Stomach (tissue), 9 donors: ENCODE data around the gene ANO7. TPM values are rescaled to one million over a fixed set of nuclear protein-coding genes. Genes with fewer than 3 reads are reported as not detected.

Experiments
- DNase-seq, 2 donors: peaks; one replicate each; pipeline versions ENCODE4 v3.0.0 to v3.0.0-alpha.2; 2013 to 2019
- H3K27ac ChIP-seq, 5 donors: fragments of 200-600 bp in 4 of 5; sonication (generic) in 4 of 5; one replicate each; pipeline ENCODE4 v1.5.1; 2013 to 2019; ENCODE audit warnings: mild to moderate bottlenecking in 1 of 5, moderate library complexity in 1 of 5
- H3K27me3 ChIP-seq, 3 donors: fragments of 200-600 bp; sonication (generic); one replicate each; pipeline ENCODE4 v1.5.1; 2017 to 2019; ENCODE audit warnings: mixed run types in 1 of 3
- H3K36me3 ChIP-seq, 4 donors: fragments of 200-600 bp; sonication (generic); 1 replicate in 3 of 4; 2 replicates in 1 of 4; pipeline ENCODE4 v1.5.1; 2016 to 2019
- H3K4me1 ChIP-seq, 4 donors: fragments of 200-600 bp; sonication (generic); one replicate each; pipeline ENCODE4 v1.5.1; 2016 to 2019
- H3K4me3 ChIP-seq, 4 donors: fragments of 200-600 bp; sonication (generic) in 3 of 4; one replicate each; pipeline ENCODE4 v1.5.1; 2016 to 2019; ENCODE audit warnings: mild to moderate bottlenecking in 1 of 4
- H3K9me3 ChIP-seq, 4 donors: fragments of 200-600 bp; sonication (generic); one replicate each; pipeline ENCODE4 v1.5.1; 2016 to 2019
- CTCF ChIP-seq, 7 experiments: fragments of 450-650 bp in 4 of 7; fragments of 200-600 bp in 3 of 7; sonication (generic) in 3 of 7; IDR thresholded peaks; one replicate each; pipeline ENCODE4 v1.5.1; 2016 to 2019; ENCODE audit warnings: antibody characterized with exemption in 7 of 7, control low read depth in 2 of 7, mild to moderate bottlenecking in 1 of 7
- EP300 ChIP-seq: sonication (generic); formaldehyde crosslinking; IDR thresholded peaks from one replicate; pipeline ENCODE4 v1.6.1; 2017; ENCODE audit warnings: antibody characterized with exemption
- POLR2A ChIP-seq, 4 donors: fragments of 450-650 bp; IDR thresholded peaks; one replicate each; pipeline ENCODE4 v1.6.1; 2016; ENCODE audit warnings: antibody characterized with exemption in 4 of 4, control low read depth in 2 of 4, mild to moderate bottlenecking in 1 of 4, moderate library complexity in 1 of 4
- POLR2AphosphoS5 ChIP-seq, 3 donors: sonication (generic); formaldehyde crosslinking; IDR thresholded peaks; one replicate each; pipeline ENCODE4 v1.6.1; 2016; ENCODE audit warnings: antibody characterized with exemption in 3 of 3
- WGBS, 5 donors: extraction: QIAGEN DNeasy Blood & Tissue Kit in 3 of 5; methylation state at CpG; one replicate each; pipeline versions ENCODE4 v1.1.5 to v1.1.7; 2013 to 2018; 5-methylcytosine and 5-hydroxymethylcytosine counted together
- intact Hi-C: fragments of 100-400 bp; cut with DNase I; formaldehyde crosslinking; loops from one replicate; pipeline ENCODE4 v1.15.1; 2023; ENCODE audit warnings: low total_unique reads
- polyA plus RNA-seq, 3 donors: library from polyadenylated mRNA; stranded (reverse); fragments of 200-250 nt; gene quantifications; one replicate each; pipeline ENCODE4 v1.2.3, GENCODE V29; 2013
- total RNA-seq, 5 donors: library from RNA; depleted of rRNA; stranded (reverse); fragments of >200 nt; gene quantifications; one replicate each; pipeline versions ENCODE4 v1.1.0 to v1.2.3, GENCODE V29; 2014 to 2016
- donor health status: healthy with polysubstance abuse.
- donor health status: Bipolar disorder and iron deficiency.
- donor health status: healthy.

The ANO7 gene
- total and polyA plus RNA-seq, 8 donors, result 0.48 to 138 (median 5.6) TPM

GRCh38 chr2:241149925-241150659 is 38.4 kb upstream of the ANO7 start, which contains the start of gene PPP1R7:
PPP1R7 (plus strand) TSS chr2:241150467; CDS start chr2:241150496, 29 bp downstream.
- TF ChIP-seq POLR2AphosphoS5 (IDR thresholded peaks at IDR 0.05) (peak in 2 of 3 donors; percentile 67 to 85), EP300 (no peak), CTCF (IDR thresholded peaks at IDR 0.05) (no peak)
- Histone ChIP-seq H3K4me1 (peaks cover 14 to 30% (median 27%) of the 10 kb centered on the region in 4 donors), H3K36me3 (peaks cover 0 to 23% (median 18%) of the 10 kb centered on the region in 4 donors), H3K4me3 (peak within 1 kb of the TSS; percentile 72 to 95 (median 90)), H3K9me3 (no peaks in the 10 kb centered on the region), H3K27ac (peak within 1 kb of the TSS; percentile 81 to 89 (median 87)), H3K27me3 (no peaks in the 10 kb centered on the region)
- 0 to 1% (median 0%) methylated on average over 44 to 73 of the region's 73 CpGs for WGBS, 5 donors
- DNase-seq, result peak; percentile 97 to 98
- intact Hi-C loops, result no loop called here

GRCh38 chr2:241150660-241151530 is 37.6 kb upstream of the ANO7 start:
- peak overlapping the region; percentile 72 to 95 (median 90) for H3K4me3 ChIP-seq
- peak overlapping the region; percentile 81 to 89 (median 87) for H3K27ac ChIP-seq
- no peaks in the 10 kb centered on the region for H3K27me3 ChIP-seq
- peaks cover 14 to 30% (median 27%) of the 10 kb centered on the region in 4 donors for H3K4me1 ChIP-seq
- peaks cover 0 to 31% (median 26%) of the 10 kb centered on the region in 4 donors for H3K36me3 ChIP-seq
- intact Hi-C loops, result no loop called here
- H3K9me3 ChIP-seq, result no peaks in the 10 kb centered on the region
- TF ChIP-seq POLR2A (IDR thresholded peaks at IDR 0.05) (no peak), POLR2AphosphoS5 (IDR thresholded peaks at IDR 0.05) (no peak), EP300 (no peak), CTCF (IDR thresholded peaks at IDR 0.05) (no peak)
- WGBS, 5 donors, result 4 to 6% (median 6%) methylated on average over 28 to 37 of the region's 37 CpGs
- DNase-seq, result peak; percentile 37 to 40

- no peaks in the 10 kb centered on the region for H3K9me3 ChIP-seq
- no peaks in the 10 kb centered on the region for H3K27me3 ChIP-seq
- DNase-seq, result no peak
- H3K4me1 ChIP-seq, result peaks cover 14 to 30% (median 27%) of the 10 kb centered on the region in 4 donors
- TF ChIP-seq CTCF (IDR thresholded peaks at IDR 0.05) (no peak), POLR2AphosphoS5 (IDR thresholded peaks at IDR 0.05) (no peak), EP300 (no peak), POLR2A (IDR thresholded peaks at IDR 0.05) (no peak)
- peaks cover 0 to 39% (median 35%) of the 10 kb centered on the region in 4 donors for H3K36me3 ChIP-seq
- intact Hi-C loops, result no loop called here
- WGBS, 5 donors, result 69 to 75% (median 74%) methylated on average over 8 of the region's 8 CpGs
- H3K4me3 ChIP-seq, result no peak overlapping the region
- H3K27ac ChIP-seq, result no peak overlapping the region
Measured at GRCh38 chr2:241151934-241152660, 36.4 kb upstream of the ANO7 start.

- peaks cover 11 to 54% (median 51%) of the 10 kb centered on the region in 4 donors for H3K36me3 ChIP-seq
- no peaks in the 10 kb centered on the region for H3K9me3 ChIP-seq
- no peak for TF ChIP-seq CTCF (IDR thresholded peaks at IDR 0.05)
- no peak for TF ChIP-seq POLR2A (IDR thresholded peaks at IDR 0.05)
- no peak for TF ChIP-seq POLR2AphosphoS5 (IDR thresholded peaks at IDR 0.05)
- no peak for TF ChIP-seq EP300
- WGBS, 5 donors, result 87 to 92% (median 89%) methylated on average over 7 of the region's 7 CpGs
- H3K4me3 ChIP-seq, result no peak overlapping the region
- DNase-seq, result no peak
- H3K27me3 ChIP-seq, result no peaks in the 10 kb centered on the region
- H3K4me1 ChIP-seq, result peaks cover 9 to 25% (median 21%) of the 10 kb centered on the region in 4 donors
- H3K27ac ChIP-seq, result no peak overlapping the region
- intact Hi-C loops, result no loop called here
Measured at GRCh38 chr2:241153616-241154015, 34.9 kb upstream of the ANO7 start.
